Activated CD4-positive, alpha-beta T cell treated with anti-CD3 and anti-CD28 coated beads for 4 hours (primary cell): Measurements from ENCODE around the gene CCR5.

Source experiments
- DNase-seq, 2 donors: peaks; one replicate each; pipeline ENCODE4 v3.0.0-alpha.2; 2020

Gene CCR5

DNA sequence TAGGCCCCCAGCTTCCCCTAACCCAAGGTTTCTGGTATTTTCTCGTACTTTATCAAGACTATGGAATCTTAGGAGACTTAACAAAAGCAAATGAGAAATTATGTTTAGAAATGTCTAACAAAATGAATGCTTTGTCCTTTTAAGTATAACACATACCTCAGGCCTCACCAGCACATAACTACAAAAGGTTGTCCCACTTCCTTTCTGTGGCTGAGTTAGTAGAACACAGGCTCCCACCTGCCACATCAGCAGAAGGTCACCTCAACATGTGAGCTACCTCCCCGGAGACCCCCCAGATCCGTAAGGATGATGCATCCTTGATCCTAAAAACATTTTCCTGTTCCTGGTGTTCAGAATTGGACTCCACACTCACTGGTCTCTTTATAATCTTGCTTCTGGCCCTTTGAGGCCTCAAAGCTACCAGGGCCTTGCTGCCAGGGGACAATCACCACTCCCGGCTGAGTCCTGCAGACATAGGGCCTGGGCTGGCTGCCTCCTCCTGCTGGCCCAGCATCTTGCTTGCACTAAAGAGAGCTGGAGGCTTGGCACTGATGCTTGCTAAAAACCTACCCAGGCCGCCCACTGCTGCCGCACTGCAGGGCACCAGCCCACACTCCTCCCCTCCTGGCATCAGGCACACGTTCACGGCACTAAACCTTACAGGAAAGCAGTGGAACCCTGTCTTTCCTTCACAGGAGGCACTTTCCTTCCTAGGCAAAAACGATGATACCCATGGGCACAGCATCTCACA is 39.2 kb downstream of the CCR5 start:
- DNase-seq: no peak

DNA sequence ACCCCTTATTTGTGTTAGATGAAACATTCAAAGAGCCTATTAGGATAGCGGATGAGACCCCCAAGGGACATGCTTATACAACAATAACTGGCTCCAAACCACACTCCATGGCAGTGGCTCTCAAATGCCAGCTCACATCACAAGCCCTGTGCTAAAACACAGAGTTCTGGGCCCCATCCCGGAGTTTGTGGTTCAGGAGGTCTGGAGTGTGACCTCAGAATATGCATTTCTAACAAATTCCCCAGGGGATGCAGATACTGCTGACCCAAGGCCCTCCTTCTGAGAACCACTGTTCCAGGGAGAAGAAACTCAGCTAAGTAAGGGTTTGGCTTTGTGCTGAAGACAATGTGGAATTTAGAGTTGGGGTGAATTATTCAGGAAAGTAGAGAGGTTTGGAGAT is 39.9 kb downstream of the CCR5 start:
- no peak for DNase-seq

DNA sequence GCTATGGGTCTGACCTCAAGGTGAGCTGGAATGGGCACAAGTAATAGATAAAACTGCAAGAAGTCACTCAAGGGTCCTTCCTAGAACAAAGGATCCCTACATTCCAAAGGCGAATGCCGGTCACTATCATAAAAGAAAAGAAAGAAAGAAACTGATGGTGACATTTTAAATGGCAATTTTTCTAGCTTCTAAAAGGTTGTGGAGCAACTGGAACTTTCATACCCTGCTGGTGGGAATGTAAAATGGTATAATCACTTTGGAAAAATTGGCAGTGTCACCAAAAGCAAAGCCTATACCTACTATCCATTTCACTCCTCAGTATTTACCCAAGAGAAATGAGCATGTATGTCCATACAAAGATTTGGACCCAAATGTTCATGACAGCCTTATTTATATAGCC is 40.5 kb downstream of the CCR5 start:
- no peak for DNase-seq

DNA sequence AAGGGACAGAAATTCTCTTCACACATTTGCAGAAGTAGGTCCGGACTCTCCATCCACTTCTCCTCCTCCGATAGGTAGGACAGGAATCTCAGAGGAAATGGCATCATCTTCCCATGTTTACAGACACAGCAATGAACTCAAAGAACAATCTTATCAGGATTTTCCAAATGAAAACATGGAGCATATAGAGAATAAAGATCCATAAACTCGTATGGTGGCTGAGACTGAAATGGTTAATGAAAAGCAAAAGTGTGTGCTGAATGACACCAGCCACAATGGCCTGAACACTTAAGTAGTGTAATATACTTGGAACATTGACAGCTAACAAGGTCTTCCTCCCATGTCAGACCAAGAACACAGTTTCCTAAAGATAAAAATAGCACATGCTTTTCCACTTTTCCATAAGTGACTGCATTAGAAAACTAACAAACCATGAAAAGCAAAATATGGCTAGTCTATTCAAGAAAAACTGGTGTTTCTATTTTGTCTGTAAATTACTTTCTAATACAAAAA is 42.1 kb downstream of the CCR5 start:
- DNase-seq: no peak

DNA sequence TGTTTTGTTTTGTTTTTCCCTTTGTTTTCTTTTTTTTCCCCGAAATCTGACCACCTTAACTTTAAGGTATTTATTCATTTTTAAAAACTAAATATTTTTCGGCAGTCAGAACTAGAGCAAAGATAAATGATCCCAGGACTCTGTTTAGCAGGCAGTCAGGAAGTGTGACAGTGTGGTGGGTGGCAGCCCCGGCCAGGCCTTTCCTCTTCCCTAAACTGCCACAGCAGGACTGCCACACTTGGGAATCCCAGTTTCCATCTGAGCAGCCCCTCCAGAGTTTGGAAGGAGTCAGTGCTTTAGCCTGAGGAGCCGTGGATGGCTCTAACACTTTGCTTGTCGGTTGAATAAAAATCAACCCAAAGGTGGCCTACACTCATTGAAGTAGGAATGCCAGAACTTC is 43.2 kb downstream of the CCR5 start:
- DNase-seq: no peak

DNA sequence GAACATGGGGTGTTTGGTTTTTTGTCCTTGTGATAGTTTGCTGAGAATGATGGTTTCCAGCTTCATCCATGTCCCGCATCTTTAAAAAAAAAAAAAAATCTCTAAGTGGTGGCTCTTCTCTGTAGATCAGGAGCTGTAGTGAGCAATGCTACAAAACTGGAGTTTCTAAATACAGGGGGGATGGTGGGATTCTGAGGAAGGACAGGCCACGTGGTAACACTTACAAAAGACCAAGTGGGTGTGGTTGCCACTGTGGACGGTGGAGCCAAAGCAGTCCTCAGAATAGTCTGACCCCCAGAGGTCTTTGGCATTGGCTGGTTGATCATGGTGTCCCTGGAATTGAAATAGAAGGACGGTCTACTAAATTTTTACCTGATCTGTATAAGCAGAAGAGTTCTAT is 44.0 kb downstream of the CCR5 start:
- DNase-seq: no peak

DNA sequence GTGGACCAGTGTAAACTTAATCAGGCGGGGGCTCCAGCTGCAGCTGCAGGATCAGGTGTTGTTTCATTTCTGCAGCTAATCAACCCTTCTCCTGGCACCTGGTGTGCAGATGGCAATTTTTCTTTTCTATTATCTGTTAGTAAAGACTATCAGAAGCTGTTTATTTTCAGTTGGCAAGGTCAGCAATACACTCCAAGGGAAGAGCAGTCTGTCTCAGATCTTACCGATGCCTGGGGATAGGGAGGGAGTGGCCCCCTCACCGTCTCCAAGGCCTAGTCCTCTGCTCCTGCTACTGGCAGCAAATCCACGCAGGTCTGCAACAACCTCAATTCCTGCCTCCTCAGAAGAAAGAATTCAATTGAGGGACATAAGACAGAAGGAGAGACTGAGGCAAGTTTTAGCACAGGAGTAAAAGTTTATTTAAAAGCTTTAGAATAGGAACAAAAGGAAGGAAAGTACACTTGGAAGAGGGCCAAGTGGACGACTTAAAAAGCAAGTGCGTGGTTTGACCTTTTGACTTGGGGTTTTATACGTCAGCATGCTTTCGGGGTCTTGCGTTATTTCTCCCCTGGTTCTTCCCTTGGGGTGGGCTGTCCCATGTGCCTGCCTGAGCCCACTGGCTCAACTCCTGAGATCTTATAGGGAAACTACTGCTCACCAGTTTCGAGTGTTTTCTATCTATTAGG is 45.5 kb downstream of the CCR5 start:
- no peak for DNase-seq

DNA sequence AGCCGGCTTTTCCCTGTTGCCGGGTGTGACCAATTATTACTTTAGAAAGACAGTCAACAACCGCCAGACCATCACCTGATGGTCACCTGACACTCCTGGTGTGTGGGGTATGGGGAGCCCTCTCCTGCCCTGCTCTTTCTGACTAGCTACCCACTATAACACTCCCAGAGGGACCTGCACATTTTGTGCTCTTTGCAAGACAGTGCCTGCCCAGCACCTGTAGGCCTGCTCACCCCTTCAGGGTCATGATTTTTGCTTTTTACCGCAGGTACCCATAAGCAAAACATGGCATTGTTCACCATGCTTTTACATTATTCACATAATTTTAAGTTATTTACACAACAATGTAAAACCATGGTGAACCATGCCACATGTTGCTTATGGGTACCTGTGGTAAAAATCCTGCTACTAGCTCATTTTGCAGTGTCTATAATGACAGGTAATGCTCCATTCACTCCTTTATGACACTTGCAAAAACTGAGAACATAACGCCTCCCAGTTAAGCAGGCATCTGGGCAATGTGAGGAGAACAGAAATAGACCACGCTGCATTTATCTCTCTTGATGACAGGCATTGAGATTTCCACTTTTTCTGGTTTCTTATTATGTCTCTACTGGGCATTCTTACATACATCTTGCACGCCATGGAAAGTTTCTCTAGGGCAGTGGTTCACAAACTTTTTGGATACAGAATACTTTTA is 46.2 kb downstream of the CCR5 start:
- no peak for DNase-seq

DNA sequence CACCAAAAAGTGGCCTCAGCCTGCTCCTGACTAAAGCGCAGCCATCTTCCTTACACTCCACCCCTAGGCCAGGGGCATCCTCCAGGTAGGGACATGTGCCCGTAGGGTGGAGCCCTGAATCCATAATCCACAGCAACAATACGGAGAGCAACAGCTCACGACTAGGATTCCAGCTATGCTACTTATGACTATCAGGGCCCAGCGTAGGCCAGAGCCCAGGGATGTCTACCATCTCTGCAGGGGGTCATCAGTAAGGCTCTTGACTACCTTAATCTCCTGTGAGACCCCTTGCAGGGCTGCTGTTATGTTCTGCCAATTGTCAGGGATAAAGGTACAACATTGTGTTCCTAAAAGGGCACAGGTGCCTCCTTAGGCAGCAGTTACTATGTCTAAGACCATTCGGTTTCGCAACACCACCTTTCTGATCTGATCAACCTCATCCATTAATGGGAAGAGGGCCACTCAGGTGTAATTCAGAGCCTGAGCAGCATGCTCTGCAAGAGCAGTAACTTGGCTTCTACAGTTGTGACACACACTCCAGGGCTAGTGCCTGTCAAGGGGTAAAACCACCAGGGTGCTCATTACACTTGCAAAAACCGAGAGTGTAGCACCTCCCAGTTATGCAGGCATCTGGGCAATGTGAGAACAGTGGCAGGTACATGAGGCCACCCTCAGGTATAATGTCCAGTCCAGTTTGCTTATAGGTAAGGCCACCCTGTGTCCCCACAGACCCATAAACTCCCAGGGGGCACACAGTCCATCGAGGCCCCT is 47.3 kb downstream of the CCR5 start:
- no peak for DNase-seq

DNA sequence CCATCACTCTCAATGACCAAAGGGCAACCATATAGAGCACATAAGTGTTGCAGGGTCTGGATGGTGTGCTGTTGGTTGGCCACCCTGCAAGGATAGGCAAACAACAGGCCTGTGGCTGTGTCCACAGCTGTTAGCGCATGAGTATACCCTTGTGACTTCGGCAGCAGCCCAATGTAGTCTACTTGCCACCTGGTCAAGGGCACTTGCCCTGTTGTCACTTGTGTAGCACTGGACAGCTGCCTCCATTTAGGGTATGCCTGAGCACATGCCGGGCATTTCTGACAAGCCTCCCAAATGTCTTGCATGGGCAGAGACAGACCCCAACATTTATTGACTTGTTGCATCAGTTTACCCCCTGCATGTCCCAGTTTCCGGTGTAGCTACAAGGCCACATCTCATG is 49.1 kb downstream of the CCR5 start:
- no peak for DNase-seq

DNA sequence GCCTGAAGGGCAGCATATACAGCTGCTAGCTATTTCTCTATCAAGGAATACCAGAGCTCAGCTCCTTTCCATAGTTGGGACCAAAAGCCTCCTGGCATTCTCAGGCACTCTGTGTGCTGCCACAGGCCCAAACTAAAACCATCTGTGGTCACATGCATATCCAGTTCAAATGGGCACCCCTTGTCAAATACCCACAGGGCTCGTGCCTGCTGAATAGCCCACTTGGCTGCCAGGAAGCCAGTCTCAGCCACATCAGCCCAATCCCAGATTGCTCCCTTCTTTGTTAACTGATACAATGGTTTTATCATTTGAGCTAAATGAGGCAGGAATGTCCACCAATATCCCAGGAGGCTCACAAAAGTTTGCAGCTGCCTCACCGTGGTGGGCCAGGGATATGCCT is 50.2 kb downstream of the CCR5 start:
- no peak for DNase-seq

DNA sequence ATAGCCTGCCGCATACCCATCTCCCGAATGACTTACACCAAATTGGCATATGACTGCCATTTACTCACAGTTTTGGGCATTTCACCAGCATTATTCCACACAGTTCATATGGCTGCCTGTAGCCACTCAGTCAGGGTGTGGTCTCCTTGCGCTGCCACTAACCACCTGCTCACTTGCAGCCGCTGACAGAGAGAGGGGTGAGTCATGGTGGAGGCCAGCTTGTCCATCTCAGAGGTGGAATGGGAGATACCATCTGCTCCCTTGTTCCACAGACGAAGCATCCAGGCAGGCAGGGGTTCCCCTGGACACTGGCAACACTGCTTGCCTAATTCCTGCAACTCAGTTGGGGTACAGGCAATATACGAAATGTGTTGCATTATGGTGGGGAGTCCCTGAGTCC is 51.9 kb downstream of the CCR5 start:
- no peak for DNase-seq

DNA sequence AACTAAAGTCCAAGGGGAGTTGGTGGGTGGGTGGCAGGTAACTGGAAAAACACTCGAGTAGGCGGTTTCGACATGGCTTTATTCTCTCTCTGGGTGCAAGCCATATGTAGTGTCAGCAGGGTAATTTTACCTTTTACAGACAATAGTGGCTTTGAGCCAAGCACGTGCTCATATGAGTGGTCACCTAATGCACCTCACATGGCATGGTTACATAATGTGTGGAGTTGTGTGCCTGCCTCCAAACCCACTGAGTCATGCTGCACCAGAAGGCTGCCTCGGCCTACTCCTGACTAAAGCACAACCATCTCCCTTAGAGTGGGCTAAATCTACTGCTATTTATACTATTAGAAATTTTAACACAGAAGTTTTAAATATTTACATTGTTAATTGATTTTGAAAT is 52.8 kb downstream of the CCR5 start:
- no peak for DNase-seq
